H1 (cell line): ENCODE results near the gene RTP1. TPM values are rescaled to one million over a fixed set of nuclear protein-coding genes. Genes with fewer than 3 reads are reported as not detected.

ENCODE experiments used
- CTCF ChIA-PET: fragments of 300-600 bp; sonication (Branson Sonifier 250); formaldehyde crosslinking; loops from one replicate; lab custom pipeline; 2021; ENCODE audit not compliant: partially characterized antibody; lab: Charles Lee
- POLR2A ChIA-PET: fragments of 300-600 bp; sonication (Branson Sonifier 250); formaldehyde crosslinking; loops from one replicate; lab custom pipeline; 2021; ENCODE audit warnings: inconsistent platforms; ENCODE audit not compliant: partially characterized antibody; lab: Charles Lee
- DNase-seq, 2 experiments: peaks; one replicate each; pipeline versions ENCODE4 v3.0.0 to v3.0.0-alpha.2; 2010 to 2022; ENCODE audit warnings: low spot score in 2 of 2, low read depth in 1 of 2, mixed read lengths in 1 of 2
- FAIRE-seq: peaks from 2 replicates; lab custom pipeline; 2011; peaks lifted over from hg19 to GRCh38; lab: Jason Lieb, UNC
- H2AFZ ChIP-seq: 2 replicates; pipeline ENCODE4 v1.8.1; 2012; ENCODE audit warnings: low read length, inconsistent platforms
- H2AK5ac ChIP-seq: 2 replicates; pipeline ENCODE4 v1.6.1; 2013; ENCODE audit warnings: low read depth, low read length
- H2BK120ac ChIP-seq: replicated peaks from 2 replicates; pipeline ENCODE3; 2013; ENCODE audit warnings: low read depth, low read length, inconsistent platforms
- H2BK12ac ChIP-seq: 2 replicates; pipeline ENCODE4 v1.6.1; 2013; ENCODE audit warnings: low read depth, low read length
- H2BK15ac ChIP-seq: 2 replicates; pipeline ENCODE4 v1.6.1; 2013; ENCODE audit warnings: low read length
- H2BK20ac ChIP-seq: 2 replicates; pipeline ENCODE4 v1.6.1; 2013; ENCODE audit warnings: low read length
- H2BK5ac ChIP-seq: 2 replicates; pipeline ENCODE4 v1.6.1; 2013; ENCODE audit warnings: low read depth, low read length
- H3K14ac ChIP-seq: 2 replicates; pipeline ENCODE4 v1.6.1; 2013; ENCODE audit warnings: inconsistent platforms; ENCODE audit not compliant: insufficient read length
- H3K18ac ChIP-seq: 2 replicates; pipeline ENCODE4 v1.6.1; 2013; ENCODE audit warnings: low read length; ENCODE audit errors: extremely low read depth
- H3K23ac ChIP-seq: 2 replicates; pipeline ENCODE4 v1.6.1; 2013; ENCODE audit warnings: inconsistent platforms; ENCODE audit not compliant: insufficient read length
- H3K23me2 ChIP-seq: 2 replicates; pipeline ENCODE4 v1.6.1; 2013; ENCODE audit warnings: low read depth, low read length
- H3K27ac ChIP-seq: 2 replicates; pipeline ENCODE4 v1.6.1; 2011; ENCODE audit warnings: low read depth, low read length, inconsistent platforms
- H3K27me3 ChIP-seq, 4 experiments: replicated peaks in 1 of 4; 1 replicate in 1 of 4; 2 replicates in 3 of 4; pipeline versions ENCODE4 v1.6.1 to v1.8.1; 2011 to 2013; ENCODE audit warnings: low read length in 3 of 4, mild to moderate bottlenecking in 3 of 4, inconsistent platforms in 2 of 4, mixed read lengths in 2 of 4, moderate library complexity in 1 of 4; ENCODE audit not compliant: control insufficient read depth in 3 of 4, insufficient read depth in 3 of 4; ENCODE audit errors: extremely low read depth in 1 of 4
- H3K36me3 ChIP-seq, 4 experiments: 2 replicates each; pipeline versions ENCODE4 v1.6.1 to v1.8.1; 2011 to 2013; ENCODE audit warnings: mild to moderate bottlenecking in 4 of 4, low read length in 3 of 4, moderate library complexity in 2 of 4, control low read depth in 1 of 4, inconsistent platforms in 1 of 4; ENCODE audit not compliant: insufficient read depth in 4 of 4, control insufficient read depth in 2 of 4
- H3K4ac ChIP-seq: replicated peaks from 2 replicates; pipeline ENCODE3; 2013; ENCODE audit warnings: low read length, low read depth, mixed read lengths, inconsistent platforms; ENCODE audit not compliant: insufficient read length
- H3K4me1 ChIP-seq, 4 experiments: replicated peaks in 1 of 4; 1 replicate in 1 of 4; 2 replicates in 3 of 4; pipeline versions ENCODE4 v1.6.1 to v1.8.1; 2011 to 2013; ENCODE audit warnings: low read length in 3 of 4, inconsistent platforms in 2 of 4, mixed read lengths in 1 of 4; ENCODE audit not compliant: insufficient read depth in 4 of 4, control insufficient read depth in 3 of 4
- H3K4me2 ChIP-seq, 2 experiments: 2 replicates each; pipeline versions ENCODE4 v1.6.1 to v1.8.1; 2011 to 2013; ENCODE audit warnings: low read depth in 2 of 2, low read length in 2 of 2, control low read depth in 1 of 2, inconsistent platforms in 1 of 2, mild to moderate bottlenecking in 1 of 2; ENCODE audit not compliant: insufficient read depth in 1 of 2
- H3K4me3 ChIP-seq, 4 experiments: fragments of 200-600, 300-600 bp in 1 of 4; sonication (generic), shearing (Covaris generic), sonication (Bioruptor Twin) in 1 of 4; 2 replicates each; pipeline versions ENCODE4 v1.5.1 to v1.8.1; 2011 to 2016; ENCODE audit warnings: low read length in 4 of 4, low read depth in 3 of 4, control low read depth in 2 of 4, inconsistent platforms in 2 of 4, mild to moderate bottlenecking in 2 of 4, mixed read lengths in 1 of 4, moderate library complexity in 1 of 4; ENCODE audit not compliant: insufficient read depth in 2 of 4; ENCODE audit errors: extremely low read depth in 1 of 4
- H3K56ac ChIP-seq: replicated peaks from 2 replicates; pipeline ENCODE3; 2013; ENCODE audit warnings: low read depth, mild to moderate bottlenecking, mixed read lengths, low read length, inconsistent platforms; ENCODE audit not compliant: insufficient read length
- H3K79me1 ChIP-seq: 2 replicates; pipeline ENCODE4 v1.6.1; 2013; ENCODE audit warnings: low read depth, low read length, control low read depth
- H3K79me2 ChIP-seq, 2 experiments: 2 replicates each; pipeline versions ENCODE4 v1.6.1 to v1.8.1; 2012 to 2013; ENCODE audit warnings: low read length in 2 of 2, mild to moderate bottlenecking in 2 of 2, inconsistent platforms in 1 of 2; ENCODE audit not compliant: insufficient read depth in 2 of 2, control insufficient read depth in 1 of 2
- H3K9ac ChIP-seq, 4 experiments: replicated peaks in 1 of 4; 1 replicate in 1 of 4; 2 replicates in 3 of 4; pipeline versions ENCODE4 v1.6.1 to v1.8.1; 2011 to 2013; ENCODE audit warnings: low read depth in 3 of 4, low read length in 3 of 4, control low read depth in 2 of 4, mild to moderate bottlenecking in 2 of 4, moderate library complexity in 2 of 4, inconsistent platforms in 1 of 4; ENCODE audit errors: extremely low read depth in 1 of 4
- H3K9me3 ChIP-seq, 2 experiments: 2 replicates each; pipeline versions ENCODE4 v1.6.1 to v1.8.1; 2012 to 2013; ENCODE audit warnings: mild to moderate bottlenecking in 2 of 2, moderate library complexity in 2 of 2, control low read depth in 1 of 2, inconsistent platforms in 1 of 2, low read depth in 1 of 2, low read length in 1 of 2, mixed read lengths in 1 of 2; ENCODE audit not compliant: insufficient read depth in 2 of 2
- H4K20me1 ChIP-seq, 2 experiments: replicated peaks in 1 of 2; 2 replicates each; pipeline versions ENCODE3 to v1.8.1; 2011 to 2013; ENCODE audit warnings: inconsistent platforms in 2 of 2, low read length in 2 of 2, mild to moderate bottlenecking in 1 of 2; ENCODE audit not compliant: insufficient read depth in 2 of 2, control insufficient read depth in 1 of 2
- H4K5ac ChIP-seq: 2 replicates; pipeline ENCODE4 v1.6.1; 2013; ENCODE audit warnings: low read length, low read depth, mixed read lengths, inconsistent platforms; ENCODE audit not compliant: insufficient read length
- H4K8ac ChIP-seq: 2 replicates; pipeline ENCODE4 v1.8.0; 2013; ENCODE audit warnings: mild to moderate bottlenecking, moderate library complexity, low read length, inconsistent platforms; ENCODE audit not compliant: insufficient read depth; ENCODE audit errors: extremely low read depth
- H4K91ac ChIP-seq: replicated peaks from 2 replicates; pipeline ENCODE3; 2013; ENCODE audit warnings: low read length, mixed read lengths, inconsistent platforms; ENCODE audit not compliant: insufficient read length
- BACH1 ChIP-seq: IDR thresholded peaks from 2 replicates; pipeline ENCODE4 v1.6.1; 2012; ENCODE audit warnings: low read length, improper control_type of control experiment
- BRCA1 ChIP-seq: IDR thresholded peaks from 2 replicates; pipeline ENCODE4 v1.6.1; 2012; ENCODE audit warnings: low read depth, low read length, improper control_type of control experiment
- FOSL1 ChIP-seq: IDR thresholded peaks from 2 replicates; pipeline ENCODE4 v1.6.1; 2011; ENCODE audit warnings: mild to moderate bottlenecking, low read depth, low read length, moderate library complexity; ENCODE audit not compliant: insufficient read depth
- HDAC6 ChIP-seq: IDR thresholded peaks from one replicate; pipeline ENCODE4 v1.7.1; 2012; ENCODE audit warnings: low read depth, mild to moderate bottlenecking, inconsistent platforms, low read length, moderate library complexity
- MAX ChIP-seq: IDR thresholded peaks from 2 replicates; pipeline ENCODE4 v1.6.1; 2012; ENCODE audit warnings: inconsistent platforms
- NRF1 ChIP-seq: IDR thresholded peaks from 2 replicates; pipeline ENCODE4 v1.6.1; 2011; ENCODE audit warnings: mild to moderate bottlenecking, low read depth, low read length, improper control_type of control experiment
- POLR2AphosphoS5 ChIP-seq: IDR thresholded peaks from 2 replicates; pipeline ENCODE4 v1.6.1; 2011; ENCODE audit warnings: low read depth, low read length
- RAD21 ChIP-seq, 2 experiments: IDR thresholded peaks in 1 of 2; conservative IDR thresholded peaks in 1 of 2; 2 replicates each; pipeline ENCODE4 v1.6.1; 2011; ENCODE audit warnings: low read depth in 2 of 2, low read length in 2 of 2, improper control_type of control experiment in 1 of 2, inconsistent platforms in 1 of 2, mild to moderate bottlenecking in 1 of 2, moderate library complexity in 1 of 2
- RBBP5 ChIP-seq: IDR thresholded peaks from 2 replicates; pipeline ENCODE4 v1.7.1; 2012; ENCODE audit warnings: low read depth, mild to moderate bottlenecking, inconsistent platforms, low read length, moderate library complexity, borderline replicate concordance
- SIN3A ChIP-seq, 2 experiments: IDR thresholded peaks in 1 of 2; conservative IDR thresholded peaks in 1 of 2; 2 replicates each; pipeline ENCODE4 v1.6.1; 2011 to 2012; ENCODE audit warnings: low read length in 2 of 2, improper control_type of control experiment in 1 of 2, low read depth in 1 of 2, mild to moderate bottlenecking in 1 of 2
- SIRT6 ChIP-seq: IDR thresholded peaks from one replicate; pipeline ENCODE4 v1.7.1; 2012; ENCODE audit warnings: low read length, inconsistent platforms
- SP4 ChIP-seq: IDR thresholded peaks from 2 replicates; pipeline ENCODE4 v1.6.1; 2012; ENCODE audit warnings: low read length, inconsistent platforms
- TAF7 ChIP-seq: optimal IDR thresholded peaks from 2 replicates; pipeline ENCODE3; 2011; ENCODE audit warnings: low read depth, mild to moderate bottlenecking, inconsistent platforms, low read length, moderate library complexity, borderline replicate concordance
- TBP ChIP-seq: IDR thresholded peaks from 2 replicates; pipeline ENCODE4 v1.6.1; 2011; ENCODE audit warnings: low read depth, low read length, improper control_type of control experiment
- ZNF274 ChIP-seq: IDR thresholded peaks from 2 replicates; pipeline ENCODE4 v1.7.0; 2012; ENCODE audit warnings: low read length, borderline replicate concordance; ENCODE audit errors: extremely low read depth
- polyA plus RNA-seq, 7 experiments: library from polyadenylated mRNA; depleted of rRNA in 3 of 7; stranded (reverse) in 5 of 7; unstranded in 2 of 7; fragments of >200 nt in 5 of 7; fragments of 200-250 nt in 2 of 7; gene quantifications; 1 replicate in 5 of 7; 2 replicates in 1 of 7; 4 replicates in 1 of 7; pipeline versions ENCODE4 v1.2.1 to v1.2.3, GENCODE V29; 2011 to 2013; ENCODE audit warnings: missing spikeins in 2 of 7, mixed read lengths in 2 of 7
- total RNA-seq: library from RNA; stranded (reverse); fragmentation: NEBNext Ultra II Directional; extraction: Animal tissue kit (Norgen Biotek cat#: 25700); gene quantifications from 2 replicates; pipeline ENCODE4 v1.2.1, GENCODE V29; 2021

RTP1 gene
- total and polyA plus RNA-seq, 2 of the 8 experiments (the other 6 are each of a cell fraction or from before 2014, with no cell fraction given) = 2.9 to 3.0 TPM

GRCh38 chr3:187193181-187193580, 4.1 kb upstream of the RTP1 start:
- Histone ChIP-seq H3K27ac (no peak overlapping the region), H3K18ac (no peak overlapping the region), H3K4me2 (no peak overlapping the region), H3K14ac (no peak overlapping the region), H3K56ac (no peak overlapping the region), H4K5ac (no peak overlapping the region), H2BK5ac (no peak overlapping the region), H2BK12ac (no peak overlapping the region), H3K9ac (no peak overlapping the region), H3K9me3 (no peaks in the 10 kb centered on the region; a peak in 1 of 4 replicates), H4K8ac (no peak overlapping the region), H3K4ac (no peak overlapping the region), H2BK120ac (no peak overlapping the region), H2BK15ac (no peak overlapping the region), H3K79me1 (no peaks in the 10 kb centered on the region), H3K4me1 (peaks cover 0 to 5% (median 1%) of the 10 kb centered on the region in 4 experiments; a peak in 2 of 7 replicates), H2AFZ (no peak overlapping the region), H4K20me1 (no peaks in the 10 kb centered on the region), H4K91ac (no peak overlapping the region), H3K36me3 (no peaks in the 10 kb centered on the region), H2AK5ac (no peak overlapping the region), H3K4me3 (no peak overlapping the region), H3K79me2 (no peaks in the 10 kb centered on the region), H2BK20ac (no peak overlapping the region), H3K27me3 (no peaks in the 10 kb centered on the region; a peak in 1 of 7 replicates), H3K23me2 (no peaks in the 10 kb centered on the region), H3K23ac (no peak overlapping the region)
- DNase-seq (no peak), FAIRE-seq (no peak)
- CTCF ChIA-PET = interaction anchor here (1.2 to 1.6 kb wide), 2 partner anchors 13 to 24 kb away, joined by 3 to 6 read pairs; no protein-coding TSS in a partner anchor
- POLR2A ChIA-PET = no interaction called here
- TF ChIP-seq HDAC6 (no peak), FOSL1 (no peak), SP4 (no peak), SIRT6 (no peak), MAX (no peak), ZNF274 (no peak), TAF7 (no peak), SIN3A (conservative IDR thresholded peaks at IDR 0.05 in 1 of 2, IDR thresholded peaks at IDR 0.05 in 1 of 2; ENCODE audit: low read depth in 1 of 2, low read length in 2 of 2) (no peak), POLR2AphosphoS5 (no peak), TBP (no peak), BRCA1 (no peak), BACH1 (no peak), RAD21 (IDR thresholded peaks at IDR 0.05 in 1 of 2, conservative IDR thresholded peaks at IDR 0.05 in 1 of 2; ENCODE audit: low read depth in 2 of 2, low read length in 2 of 2) (no peak), NRF1 (no peak), RBBP5 (no peak)
